ENCODE measurements around the gene PCSK5.

DNA sequence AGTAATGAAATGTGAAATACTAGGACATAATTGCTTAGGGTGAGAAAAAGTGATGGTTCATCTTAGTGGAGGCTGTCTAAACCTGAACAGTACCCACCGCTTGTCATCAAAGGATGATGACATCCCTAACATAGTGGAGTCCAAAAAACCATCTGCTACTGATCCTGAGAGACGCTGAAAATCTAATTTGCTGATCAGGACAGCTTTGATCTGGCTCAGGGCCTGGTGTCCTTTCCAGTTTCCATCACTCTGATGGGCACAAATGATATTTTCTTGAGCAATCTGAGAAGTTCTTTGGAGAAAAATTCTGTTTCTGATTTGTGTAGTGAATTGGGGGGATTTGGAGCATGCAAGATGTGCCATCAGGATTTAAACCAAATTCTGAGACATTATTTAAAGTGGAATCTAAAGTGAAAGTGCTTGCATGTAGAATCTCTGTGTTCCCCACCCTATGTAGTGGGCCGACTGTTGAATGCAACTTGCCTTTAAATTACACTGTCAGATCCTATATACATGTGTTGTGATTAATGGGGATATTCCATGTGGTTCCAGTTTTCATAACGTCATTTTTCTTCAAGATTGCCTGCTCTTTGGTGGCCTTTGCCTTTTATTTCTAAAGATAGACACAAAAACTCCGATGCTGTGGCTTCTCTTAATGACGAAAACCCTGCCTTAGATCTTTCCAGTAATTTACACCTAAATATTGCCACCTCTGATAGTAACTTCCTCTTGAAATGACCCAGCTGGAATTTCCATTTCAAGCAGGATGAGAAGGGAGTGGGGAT is 213.2 kb downstream of the PCSK5 start:
- TF ChIP-seq CTCF (IDR thresholded peaks at IDR 0.05): no peak
- no peak for TF ChIP-seq POLR2AphosphoS5 (IDR thresholded peaks at IDR 0.05)
- no peak for TF ChIP-seq POLR2A (IDR thresholded peaks at IDR 0.05)

All from stomach (tissue), 4 donors.